Right ventricle myocardium inferior (tissue), 1 donor: ENCODE data around the gene METTL2B. TPM values are rescaled to one million over a fixed set of nuclear protein-coding genes. Genes with fewer than 3 reads are reported as not detected.
"Not testable (repeated sequence)": the region's sequence is repeated elsewhere in the genome, so short reads cannot be mapped to it uniquely, and the experiment has no call there.

ENCODE experiments used
- ATAC-seq: fragments of 200-7000 bp; cut with Tn5 transposase; one replicate; pipeline ENCODE4 v1.9.1; 2020; ENCODE audit warnings: mild to moderate bottlenecking, moderate library complexity
- DNase-seq: peaks from one replicate; pipeline ENCODE4 v3.0.0; 2021; ENCODE audit errors: missing footprints
- intact Hi-C: fragments of 100-400 bp; cut with DNase I; formaldehyde crosslinking; loops from one replicate; pipeline ENCODE4 v1.11.0; 2022
- total RNA-seq: library from RNA; stranded (reverse); fragmentation: NEBNext Ultra II Directional; extraction: Animal tissue kit (Norgen Biotek cat#: 25700); gene quantifications from one replicate; pipeline ENCODE4 v1.2.1, GENCODE V29; 2021
- donor health status: DM: no; HTN: yes; CAD: no; lungs with severe emphysema.

METTL2B gene
- total RNA-seq, 1 donor from 2014 or later = 17.1 TPM

DNA sequence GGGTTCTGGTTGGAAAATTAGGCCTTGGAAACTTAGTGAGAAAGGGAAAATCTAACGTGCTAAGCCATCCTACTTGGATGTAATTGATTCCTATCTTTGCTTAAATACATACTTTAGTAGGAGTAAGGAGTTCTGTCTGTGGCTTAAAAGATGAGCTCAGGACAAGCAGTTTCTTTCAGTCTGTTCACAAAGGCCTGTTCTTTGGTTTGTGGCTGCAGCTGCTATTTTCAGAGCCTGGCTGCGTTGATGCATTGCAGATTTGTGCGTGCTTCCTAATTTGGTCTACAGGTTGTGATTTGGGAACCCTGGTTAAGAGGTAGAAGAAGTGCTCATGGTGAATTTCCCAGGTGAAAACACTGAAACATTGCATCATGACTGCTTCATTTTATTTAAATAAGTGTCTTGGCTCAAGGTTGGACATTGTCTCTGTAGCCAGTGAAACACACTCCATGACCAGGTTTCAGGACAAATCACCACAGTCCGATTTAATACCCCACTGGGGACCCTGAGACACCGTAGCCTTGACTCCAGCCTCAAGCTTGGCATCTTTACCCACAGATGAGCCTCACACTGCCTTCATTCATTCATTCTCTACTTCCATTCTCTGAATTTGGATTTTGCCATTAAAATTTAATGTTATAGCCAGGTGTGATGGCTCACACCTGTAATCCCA, 30.9 kb downstream of the METTL2B start:
- DNase-seq, intact Hi-C loops, ATAC-seq: not testable (repeated sequence)

DNA sequence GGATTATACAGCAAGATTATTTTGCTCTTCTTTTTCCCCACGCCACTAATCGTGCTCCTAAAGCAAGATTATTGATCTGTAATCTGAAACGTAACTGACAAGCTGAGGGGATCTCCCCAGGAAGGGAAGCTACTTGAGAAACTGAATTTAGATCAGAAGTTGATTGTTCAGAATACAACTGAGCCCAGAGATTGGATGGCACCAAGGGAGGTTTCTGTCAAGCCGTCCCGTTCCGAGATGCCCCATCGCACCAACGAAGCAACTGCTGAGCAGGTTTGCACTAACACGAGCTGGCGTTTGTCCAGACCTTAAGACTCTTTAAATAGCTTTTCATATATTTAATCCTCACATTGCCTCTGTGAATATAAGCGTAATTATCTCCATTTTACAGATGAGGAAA, 35.1 kb downstream of the METTL2B start:
- DNase-seq, intact Hi-C loops, ATAC-seq: not testable (repeated sequence)

DNA sequence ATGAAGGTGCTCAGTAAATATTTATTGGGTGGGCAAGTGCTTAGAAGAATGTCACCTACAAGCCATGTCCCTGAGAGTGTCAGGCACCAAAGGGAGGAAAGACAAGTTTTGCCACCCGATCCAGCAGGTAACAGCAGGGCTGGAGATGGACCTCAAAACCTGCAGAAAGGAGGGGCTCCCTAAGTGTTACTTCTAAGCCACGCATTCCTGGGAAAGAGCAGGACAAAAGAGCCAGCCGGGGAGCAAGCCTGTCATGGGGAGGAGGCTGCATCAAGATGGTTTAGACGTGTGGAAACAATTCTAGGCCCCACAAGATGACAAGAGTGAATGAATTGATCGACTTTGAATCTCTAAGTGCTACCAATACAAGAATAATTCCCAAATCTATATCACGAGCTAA, 38.7 kb downstream of the METTL2B start:
- intact Hi-C loops, ATAC-seq, DNase-seq: not testable (repeated sequence)

DNA sequence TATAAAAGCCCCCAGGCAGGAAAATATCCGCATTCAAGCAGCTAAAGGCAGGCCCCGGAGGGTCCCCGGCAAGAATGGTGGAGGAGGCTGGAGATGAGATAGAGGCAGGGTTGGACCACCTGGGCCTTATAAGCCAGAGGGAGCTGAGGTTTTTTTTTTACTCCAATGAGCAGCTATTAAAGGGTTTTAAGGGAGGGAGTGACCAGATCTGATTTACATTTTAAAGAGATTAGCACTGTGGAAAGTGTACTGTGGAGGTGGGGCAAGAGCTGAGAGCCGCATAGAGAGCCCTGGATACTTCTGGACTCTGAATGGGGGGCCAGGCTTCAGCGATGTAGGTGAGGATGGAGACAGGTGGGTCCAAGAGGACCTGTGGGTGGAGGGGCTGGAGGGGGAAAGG, 40.5 kb downstream of the METTL2B start:
- intact Hi-C loops, ATAC-seq, DNase-seq: not testable (repeated sequence)

DNA sequence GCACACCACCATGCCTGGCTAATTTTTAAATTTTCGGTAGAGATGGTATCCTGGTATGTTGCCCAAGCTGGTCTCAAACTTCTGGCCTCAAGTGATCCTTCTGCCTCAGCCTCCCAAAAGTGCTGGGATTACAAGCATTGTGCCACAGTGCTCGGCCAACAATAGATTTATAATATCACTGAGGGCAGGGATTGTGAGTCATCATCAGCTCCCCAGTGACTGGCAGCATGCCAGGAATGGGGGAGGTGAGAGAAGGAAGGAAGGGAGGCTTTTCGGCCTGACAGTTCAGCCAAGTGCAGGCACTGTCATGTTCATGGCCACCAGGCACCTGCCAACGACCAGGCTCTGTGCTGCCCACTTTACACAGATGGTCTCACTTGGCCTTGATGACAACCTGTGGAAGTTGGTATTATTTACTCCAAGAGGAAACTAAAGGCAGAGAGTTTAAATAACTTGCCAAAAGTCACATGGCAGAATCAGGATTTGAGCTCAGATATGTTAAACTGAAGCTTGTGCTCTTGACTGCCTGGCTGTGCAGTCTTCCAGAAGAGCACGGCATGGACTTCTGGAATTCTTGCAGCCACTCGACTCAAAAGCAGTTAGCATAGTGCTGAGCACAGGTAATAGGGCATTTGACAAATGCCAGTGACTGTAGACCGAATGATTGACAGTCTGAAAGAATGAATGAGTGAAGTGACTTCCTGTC, 46.8 kb downstream of the METTL2B start:
- ATAC-seq (peak; percentile 70), DNase-seq (peak; percentile 91)
- intact Hi-C loops = not testable (repeated sequence)

DNA sequence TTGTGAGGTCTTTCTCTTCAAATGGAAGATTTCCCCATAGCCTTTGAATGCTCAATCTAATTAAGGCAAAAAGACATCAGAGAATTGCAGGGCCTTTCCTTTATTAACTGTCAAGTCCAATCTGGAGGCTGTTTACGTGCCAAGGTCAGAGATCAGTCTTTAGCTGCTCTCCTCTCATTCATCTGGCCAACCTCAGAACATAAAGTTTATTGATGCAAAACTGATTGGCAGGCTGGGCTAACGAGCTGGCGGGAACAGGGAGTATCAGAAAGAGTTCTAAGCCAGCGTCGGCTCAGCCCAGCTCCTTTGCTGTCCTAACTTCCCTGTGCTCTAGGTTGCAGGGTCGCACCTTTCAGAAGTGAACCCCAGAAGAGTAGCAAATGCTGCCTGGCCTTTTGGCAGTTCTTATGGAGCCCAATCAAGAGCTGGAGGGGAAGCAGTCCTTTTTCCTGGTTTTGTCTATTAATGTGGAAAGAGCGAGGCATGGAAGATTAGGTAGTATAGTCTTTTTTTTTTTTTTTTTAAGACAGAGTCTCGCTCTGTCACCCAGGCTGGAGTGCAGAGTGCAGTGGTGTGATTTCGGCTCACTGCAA, 47.5 kb downstream of the METTL2B start:
- DNase-seq, intact Hi-C loops, ATAC-seq: not testable (repeated sequence)

DNA sequence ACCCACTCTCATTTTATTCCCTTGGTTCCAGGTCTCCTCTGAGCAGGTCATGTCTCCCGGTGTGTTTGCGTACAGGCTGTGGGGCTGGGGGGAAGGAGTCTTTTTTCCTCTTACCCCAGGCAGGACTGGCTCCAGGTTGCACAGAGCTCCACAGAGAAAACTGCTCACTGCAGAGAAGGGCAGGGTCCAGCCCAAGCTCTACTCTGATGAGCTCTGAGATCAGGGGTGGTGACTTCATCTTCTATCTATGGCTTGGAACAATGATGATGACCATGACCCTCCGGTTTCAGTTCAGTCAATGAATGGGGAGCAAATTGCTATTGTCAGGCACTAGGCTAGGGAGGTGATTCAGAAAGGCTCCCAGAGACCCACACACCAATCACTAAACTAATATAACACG, 49.0 kb downstream of the METTL2B start:
- intact Hi-C loops, DNase-seq: not testable (repeated sequence)
- peak; percentile 7 for ATAC-seq

DNA sequence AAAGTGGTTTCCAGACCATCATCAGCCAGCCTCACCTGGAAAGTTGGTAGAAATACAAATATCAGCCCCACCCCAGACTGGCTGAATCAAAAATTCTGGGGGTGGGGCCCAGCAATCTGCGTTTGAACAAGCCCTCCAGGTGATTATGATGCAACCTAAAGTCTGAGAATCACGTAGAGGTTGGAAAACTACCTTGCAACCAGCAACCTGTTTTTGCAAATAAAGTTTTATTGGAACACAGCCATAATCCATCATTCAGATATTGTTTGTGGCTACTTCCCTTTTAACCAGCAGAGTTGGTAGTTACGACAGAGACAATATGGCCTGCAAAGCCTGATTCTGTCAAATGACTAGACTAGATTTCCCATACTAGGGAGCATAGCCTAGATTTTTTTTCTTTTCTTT, 49.5 kb downstream of the METTL2B start:
- intact Hi-C loops, DNase-seq, ATAC-seq: not testable (repeated sequence)

DNA sequence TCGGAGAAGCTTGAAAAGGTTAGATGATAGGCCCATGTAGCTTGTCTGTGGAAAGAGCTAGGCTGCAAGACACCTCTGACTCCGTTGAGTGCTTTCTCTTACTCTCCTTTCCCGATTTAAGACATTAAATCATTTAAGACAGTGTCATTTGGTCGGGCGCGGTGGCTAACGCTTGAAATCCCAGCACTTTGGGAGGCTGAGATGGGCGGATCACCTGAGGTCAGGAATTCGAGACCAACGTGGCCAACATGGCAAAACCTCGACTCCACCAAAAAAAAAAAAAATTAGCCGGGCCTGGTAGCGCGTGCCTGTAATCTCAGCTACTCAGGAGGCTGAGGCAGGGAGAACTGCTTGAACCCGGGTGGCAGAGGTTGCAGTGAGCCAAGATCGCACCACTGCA, 52.6 kb downstream of the METTL2B start:
- ATAC-seq, intact Hi-C loops: not testable (repeated sequence)

DNA sequence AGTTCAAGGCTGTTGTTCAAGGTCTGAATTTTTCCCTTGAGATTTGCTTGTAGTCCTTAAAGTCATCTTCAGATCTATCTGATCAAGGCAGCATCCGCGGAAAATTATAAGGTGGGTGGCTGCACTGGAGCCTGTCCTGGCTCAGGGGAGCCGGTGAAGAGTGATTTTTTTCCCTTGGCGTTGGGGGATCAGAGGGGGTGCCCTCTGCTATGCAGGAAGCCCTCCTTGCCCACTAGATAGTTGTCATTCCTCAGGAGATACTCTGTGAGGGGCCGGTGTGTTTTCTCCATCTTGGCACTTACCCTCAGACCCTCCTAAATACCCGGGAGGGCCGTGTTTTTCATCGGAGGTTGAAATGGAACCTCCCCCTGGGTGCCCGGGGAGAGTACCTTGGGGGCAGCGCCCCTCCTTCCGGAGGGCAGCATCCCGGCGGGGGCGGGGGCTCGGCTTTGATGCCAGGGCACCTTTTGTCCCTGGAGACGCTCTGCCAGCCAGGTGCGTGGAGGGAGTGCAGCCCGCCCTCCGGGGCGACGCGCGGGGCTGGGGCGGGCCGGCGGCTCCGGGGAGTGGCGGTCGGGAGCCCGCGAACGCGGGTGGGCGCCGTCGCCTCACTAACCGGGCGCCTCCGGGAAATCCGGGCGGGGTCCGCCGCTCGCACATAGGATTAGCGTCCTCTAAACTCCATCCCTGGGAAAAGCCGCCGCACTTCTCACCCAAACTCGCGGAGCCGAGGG, 53.7 kb downstream of the METTL2B start:
- intact Hi-C loops, DNase-seq: not testable (repeated sequence)
- peak; percentile 4 for ATAC-seq

More for the DNA sequence above, 52.6 kb downstream of the METTL2B start:
- DNase-seq = not testable (repeated sequence)

DNA sequence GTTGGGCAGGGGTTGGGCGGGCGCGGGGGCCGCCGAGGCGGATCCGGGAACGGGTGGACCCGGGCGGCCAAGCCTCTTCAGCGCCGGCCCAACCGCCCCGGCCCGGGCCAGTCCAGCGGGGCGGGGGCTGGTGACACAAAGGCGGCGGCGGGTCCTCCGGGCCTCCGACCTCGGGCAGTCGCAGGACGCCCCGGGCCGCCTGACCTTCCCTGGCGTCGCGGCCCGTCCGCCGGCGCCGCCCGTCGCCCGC, 54.2 kb downstream of the METTL2B start:
- intact Hi-C loops = no loop called here

DNA sequence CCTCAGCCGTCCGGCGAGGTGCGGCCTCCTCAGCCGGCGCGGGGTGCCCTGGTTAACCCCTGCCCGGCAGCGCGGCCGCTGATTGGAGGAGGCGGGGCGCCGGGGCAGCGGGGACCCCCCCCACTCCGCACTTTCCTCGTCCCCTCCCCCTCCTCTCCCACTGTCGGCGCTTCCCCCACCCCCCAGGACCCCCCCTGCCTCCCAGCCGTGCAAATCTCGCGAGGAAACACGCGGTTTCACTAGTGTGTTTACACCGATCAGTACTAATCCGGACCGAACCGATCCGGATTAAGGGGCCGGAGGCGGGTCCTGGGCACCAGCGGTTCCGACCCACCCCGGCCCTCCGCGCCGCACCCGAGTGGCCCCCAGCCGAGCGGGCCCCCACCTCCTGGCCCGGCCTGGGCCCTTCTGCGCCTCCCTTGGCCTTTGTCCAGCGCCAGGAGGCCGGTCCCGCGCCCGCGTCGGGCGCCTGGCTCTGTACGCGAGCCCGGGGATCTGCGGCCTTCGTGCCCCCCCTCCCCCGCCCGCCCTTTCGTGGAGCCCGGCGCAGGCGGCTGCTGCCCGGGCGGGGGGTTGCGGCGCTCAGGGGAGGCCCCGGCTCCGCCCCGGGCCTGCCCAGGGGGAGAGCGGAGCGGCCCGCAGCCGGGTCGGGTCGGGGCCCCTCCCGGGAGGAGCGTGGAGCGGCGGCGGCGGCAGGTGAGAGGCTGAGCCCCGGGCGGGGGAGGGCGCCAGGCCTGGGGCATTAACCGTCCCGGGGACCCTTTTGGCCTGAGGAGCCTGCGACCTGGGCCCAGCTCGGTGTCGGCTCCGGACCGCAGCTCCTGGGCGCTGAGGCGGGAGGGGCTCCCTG, 54.8 kb downstream of the METTL2B start:
- intact Hi-C loops = not testable (repeated sequence)
- DNase-seq (peak; percentile 94), ATAC-seq (peak; percentile 97)

More for the DNA sequence above, 54.2 kb downstream of the METTL2B start:
- no peak for ATAC-seq
- no peak for DNase-seq

DNA sequence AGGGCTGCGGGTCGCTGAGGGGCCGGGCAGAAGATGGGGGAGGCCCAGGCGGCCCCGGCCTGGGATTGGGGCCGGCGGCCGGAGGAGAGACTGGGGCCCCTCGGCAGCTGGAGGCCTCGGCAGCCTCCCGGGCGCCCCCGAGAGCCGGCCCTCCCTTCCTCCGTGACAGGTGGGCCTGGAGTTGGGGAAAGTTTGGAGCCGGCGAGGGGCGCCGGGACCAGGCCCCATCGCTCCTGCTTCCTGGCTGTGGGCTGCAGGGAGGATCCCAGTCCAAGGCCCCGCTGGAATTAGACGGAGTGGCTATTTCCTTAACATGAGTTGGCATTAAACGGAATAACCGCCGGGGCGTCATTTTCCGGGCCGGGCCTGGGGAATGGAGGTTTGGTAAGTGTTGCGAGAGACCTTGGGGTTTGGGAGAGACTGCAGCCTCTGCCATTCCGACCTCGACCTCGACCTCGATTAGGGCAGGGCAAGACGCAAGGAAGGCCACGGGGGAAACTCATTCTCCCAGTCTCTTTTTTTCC, 55.5 kb downstream of the METTL2B start:
- intact Hi-C loops = not testable (repeated sequence)
- DNase-seq (peak; percentile 76), ATAC-seq (peak; percentile 1)

DNA sequence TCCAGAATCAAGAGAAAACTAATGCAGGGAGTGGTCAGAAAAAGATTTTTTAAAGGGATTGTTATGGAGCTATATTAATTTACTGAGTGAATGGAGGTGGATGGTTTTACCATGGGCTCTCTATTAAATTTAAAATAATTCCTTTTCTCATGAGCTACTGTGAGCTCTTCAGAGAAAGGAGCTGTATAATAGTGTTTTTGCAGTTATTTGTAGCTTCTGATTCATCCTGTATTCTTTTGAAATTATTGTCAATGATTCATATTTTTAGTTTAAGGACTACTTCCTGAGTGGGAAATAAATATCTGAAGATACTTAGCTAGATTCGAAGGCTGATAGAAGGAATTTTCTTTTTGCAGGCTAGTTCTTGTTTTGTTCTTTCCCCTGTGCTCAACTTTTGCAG, 56.4 kb downstream of the METTL2B start:
- intact Hi-C loops, ATAC-seq, DNase-seq: not testable (repeated sequence)

DNA sequence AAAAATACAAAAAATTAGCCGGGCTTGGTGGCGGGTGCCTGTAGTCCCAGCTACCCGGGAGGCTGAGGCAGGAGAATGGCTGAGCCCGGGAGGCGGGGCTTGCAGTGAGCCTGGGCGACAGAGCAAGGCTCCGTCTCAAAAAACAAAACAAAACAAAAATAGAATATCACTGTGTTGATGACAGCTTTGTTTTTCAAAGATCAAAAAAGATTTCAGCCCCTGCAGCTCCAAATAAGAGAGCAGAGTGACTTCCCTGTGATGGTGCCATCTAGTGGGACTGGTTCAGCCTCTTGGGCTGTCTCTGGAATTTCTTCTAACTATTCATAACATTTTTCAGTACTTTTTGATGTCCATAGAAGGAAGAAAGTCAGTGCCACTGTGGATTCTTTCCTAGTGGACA, 60.9 kb downstream of the METTL2B start:
- peak; percentile 53 for ATAC-seq
- DNase-seq, intact Hi-C loops: not testable (repeated sequence)

DNA sequence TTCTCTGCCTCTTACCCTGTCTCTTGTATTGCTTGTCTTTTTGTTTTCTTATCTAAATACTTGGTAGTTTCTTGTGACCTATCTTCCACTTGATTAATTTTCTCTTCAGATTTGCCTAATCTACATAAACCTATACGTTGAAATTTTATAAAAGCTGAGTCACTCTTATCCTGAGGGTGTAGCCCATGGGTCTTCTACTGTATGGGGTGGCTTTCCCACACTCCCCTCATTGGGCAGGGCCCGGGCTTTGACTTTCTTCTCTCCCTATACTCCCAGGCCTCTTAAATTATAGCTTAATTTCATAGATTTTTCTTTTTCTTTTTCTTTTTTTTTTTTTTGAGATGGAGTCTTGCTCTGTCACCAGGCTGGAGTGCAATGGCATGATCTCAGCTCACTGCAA, 66.0 kb downstream of the METTL2B start:
- DNase-seq, ATAC-seq, intact Hi-C loops: not testable (repeated sequence)

DNA sequence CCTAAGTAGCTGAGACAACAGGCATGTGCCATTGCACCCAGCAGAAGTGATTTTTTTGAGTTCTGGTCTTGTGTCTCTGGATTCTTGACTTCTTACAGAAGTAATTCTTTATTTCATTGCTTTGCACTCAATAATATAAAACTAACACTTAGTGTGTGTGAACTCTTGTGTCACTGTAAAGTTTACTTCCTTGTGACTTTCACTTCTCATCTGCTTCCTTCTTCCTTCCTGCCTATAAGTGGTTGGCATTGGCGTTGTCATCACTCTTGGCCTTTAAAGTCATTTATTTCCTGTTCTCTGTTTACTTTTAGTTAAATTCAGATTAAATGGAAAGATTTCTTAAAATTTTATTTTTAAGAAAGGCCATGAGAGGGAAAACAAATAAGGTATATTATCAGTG, 66.8 kb downstream of the METTL2B start:
- ATAC-seq, DNase-seq, intact Hi-C loops: not testable (repeated sequence)

DNA sequence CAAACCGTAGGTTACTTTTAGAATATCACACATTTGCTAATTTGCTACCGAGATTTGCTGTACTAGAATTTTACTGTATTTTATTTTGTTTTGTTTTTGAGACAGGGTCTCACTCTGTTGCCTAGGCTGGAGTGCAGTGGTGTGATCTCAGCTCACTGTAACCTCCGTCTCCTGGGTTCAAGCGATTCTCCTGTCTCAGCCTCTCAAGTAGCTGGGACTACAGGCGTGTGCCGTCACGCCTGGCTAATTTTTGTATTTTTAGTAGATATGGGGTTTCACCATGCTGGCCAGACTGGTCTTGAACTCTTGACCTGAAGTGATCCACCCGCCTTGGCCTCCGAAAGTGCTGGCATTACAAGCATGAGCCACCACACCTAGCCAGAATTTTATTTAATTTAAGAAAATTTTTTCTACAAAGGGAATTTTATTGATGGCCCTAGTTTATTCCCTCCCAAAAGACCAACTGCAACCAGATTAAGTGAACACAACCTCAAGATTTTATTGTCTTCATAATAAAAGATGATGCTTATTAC, 69.8 kb downstream of the METTL2B start:
- DNase-seq, ATAC-seq, intact Hi-C loops: not testable (repeated sequence)
